ENCODE data around the gene ITIH5. TPM values are rescaled to one million over a fixed set of nuclear protein-coding genes. Genes with fewer than 3 reads are reported as not detected.

Gene ITIH5
- total RNA-seq, 3 donors from 2014 or later (not counting 1 experiment from before 2014, with no cell fraction given): not detected

- Histone ChIP-seq H3K4me1 (ENCODE audit: control insufficient read depth, insufficient read depth, low read length) (no peaks in the 10 kb centered on the region), H3K4me3 (ENCODE audit: low read length) (no peak overlapping the region), H3K27me3 (ENCODE audit: control insufficient read depth, insufficient read depth, low read length) (peaks cover 3% of the 10 kb centered on the region), H3K27ac (ENCODE audit: low read length) (no peak overlapping the region), H3K36me3 (ENCODE audit: control insufficient read depth, insufficient read depth, low read length) (no peaks in the 10 kb centered on the region), H3K9me3 (ENCODE audit: control insufficient read depth, insufficient read depth, low read length) (no peaks in the 10 kb centered on the region)
- 100% methylated on average over 1 of the region's 1 CpG for WGBS (ENCODE audit: insufficient coverage)
- Mint-ChIP-seq H3K36me3 (no peaks in the 10 kb centered on the region), H3K9me3 (no peaks in the 10 kb centered on the region), H3K4me3 (no peak overlapping the region), H3K27me3 (ENCODE audit: low read depth in 2 of 2) (peaks cover 31 to 38% of the 10 kb centered on the region in 2 donors), H3K4me1 (no peaks in the 10 kb centered on the region), H3K27ac (no peak overlapping the region)
- no peak for DNase-seq
- intact Hi-C loops (cut with micrococcal nuclease): no loop called here
- no peak for ATAC-seq
- TF ChIP-seq, protein P1, sequence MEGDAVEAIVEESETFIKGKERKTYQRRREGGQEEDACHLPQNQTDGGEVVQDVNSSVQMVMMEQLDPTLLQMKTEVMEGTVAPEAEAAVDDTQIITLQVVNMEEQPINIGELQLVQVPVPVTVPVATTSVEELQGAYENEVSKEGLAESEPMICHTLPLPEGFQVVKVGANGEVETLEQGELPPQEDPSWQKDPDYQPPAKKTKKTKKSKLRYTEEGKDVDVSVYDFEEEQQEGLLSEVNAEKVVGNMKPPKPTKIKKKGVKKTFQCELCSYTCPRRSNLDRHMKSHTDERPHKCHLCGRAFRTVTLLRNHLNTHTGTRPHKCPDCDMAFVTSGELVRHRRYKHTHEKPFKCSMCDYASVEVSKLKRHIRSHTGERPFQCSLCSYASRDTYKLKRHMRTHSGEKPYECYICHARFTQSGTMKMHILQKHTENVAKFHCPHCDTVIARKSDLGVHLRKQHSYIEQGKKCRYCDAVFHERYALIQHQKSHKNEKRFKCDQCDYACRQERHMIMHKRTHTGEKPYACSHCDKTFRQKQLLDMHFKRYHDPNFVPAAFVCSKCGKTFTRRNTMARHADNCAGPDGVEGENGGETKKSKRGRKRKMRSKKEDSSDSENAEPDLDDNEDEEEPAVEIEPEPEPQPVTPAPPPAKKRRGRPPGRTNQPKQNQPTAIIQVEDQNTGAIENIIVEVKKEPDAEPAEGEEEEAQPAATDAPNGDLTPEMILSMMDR (IDR thresholded peaks at IDR 0.05): no peak
Measured at GRCh38 chr10:7679256-7679655, 12.5 kb upstream of the ITIH5 start.

DNA sequence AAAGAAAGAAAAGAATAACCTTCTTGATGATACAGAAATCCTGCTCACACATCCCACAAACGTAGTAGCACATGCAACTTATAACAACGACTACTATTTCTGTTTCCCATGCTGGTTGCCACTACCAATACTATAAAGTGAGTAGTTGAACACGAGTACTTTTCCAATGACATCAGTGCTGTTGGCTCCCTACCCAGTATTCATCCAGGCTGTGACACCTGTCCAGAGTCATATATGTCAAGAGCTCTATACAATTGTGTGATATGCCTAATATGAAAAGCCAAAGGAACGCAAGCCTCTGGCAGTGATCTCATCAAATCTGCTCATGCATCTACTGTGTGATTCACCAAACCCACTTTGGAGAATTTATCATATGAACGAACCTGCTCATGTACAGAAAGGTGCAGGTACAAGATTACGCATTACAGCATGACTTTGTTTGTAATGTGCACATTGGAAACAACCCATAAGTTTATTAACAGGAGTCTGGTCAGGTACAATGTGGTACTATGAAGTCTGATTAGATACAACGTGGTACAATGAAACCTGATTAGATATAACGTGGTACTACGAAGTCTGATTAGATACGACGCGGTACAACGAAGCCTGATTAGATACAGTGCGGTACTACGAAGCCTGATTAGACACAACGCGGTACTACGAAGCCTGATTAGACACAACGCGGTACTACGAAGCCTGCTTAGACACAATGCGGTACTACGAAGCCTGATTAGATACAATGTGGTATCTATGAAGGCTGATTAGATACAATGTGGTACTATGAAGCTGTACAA lies 5.8 kb upstream of the ITIH5 start:
- TF ChIP-seq, protein P1 (IDR thresholded peaks at IDR 0.05): no peak
- no peaks in the 10 kb centered on the region for H3K9me3 Mint-ChIP-seq
- Histone ChIP-seq H3K27ac (ENCODE audit: low read length) (no peak overlapping the region), H3K27me3 (ENCODE audit: control insufficient read depth, insufficient read depth, low read length) (peaks cover 6% of the 10 kb centered on the region), H3K4me1 (ENCODE audit: control insufficient read depth, insufficient read depth, low read length) (no peaks in the 10 kb centered on the region), H3K4me3 (ENCODE audit: low read length) (no peak overlapping the region), H3K36me3 (ENCODE audit: control insufficient read depth, insufficient read depth, low read length) (no peaks in the 10 kb centered on the region), H3K9me3 (ENCODE audit: control insufficient read depth, insufficient read depth, low read length) (no peaks in the 10 kb centered on the region)
- DNase-seq (no peak), ATAC-seq (peak in 1 of 3 donors; percentile 30)
- H3K27me3 Mint-ChIP-seq (ENCODE audit: low read depth in 2 of 2): peaks cover 48 to 59% of the 10 kb centered on the region in 2 donors
- H3K36me3 Mint-ChIP-seq: no peaks in the 10 kb centered on the region
- intact Hi-C loops (cut with micrococcal nuclease): no loop called here
- H3K4me3 Mint-ChIP-seq: no peak overlapping the region
- H3K4me1 Mint-ChIP-seq: peaks cover 5% of the 10 kb centered on the region in 2 donors
- H3K27ac Mint-ChIP-seq: no peak overlapping the region
- 93% methylated on average over 23 of the region's 23 CpGs for WGBS (ENCODE audit: insufficient coverage)

DNA sequence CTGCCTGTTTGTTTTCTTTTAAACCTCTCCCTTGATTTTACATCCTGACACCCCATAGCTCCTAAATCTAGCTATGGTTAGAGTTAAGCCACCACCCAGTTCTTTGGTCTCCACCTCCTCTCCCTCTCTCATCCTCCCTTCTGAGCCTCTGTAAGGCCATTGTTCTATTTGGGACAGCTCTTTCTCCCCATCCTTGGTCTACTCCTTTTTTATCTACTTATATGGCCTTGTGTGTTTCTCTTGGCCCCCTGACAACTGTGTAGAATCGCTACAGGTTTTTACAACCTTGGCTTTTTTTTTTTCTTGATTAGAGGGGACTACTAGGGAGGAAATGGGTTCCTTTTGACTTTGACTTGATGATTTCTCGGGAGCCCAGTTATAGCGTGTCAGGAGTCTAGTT lies 3.4 kb upstream of the ITIH5 start:
- Mint-ChIP-seq H3K4me1 (peaks cover 12 to 13% of the 10 kb centered on the region in 2 donors), H3K4me3 (no peak overlapping the region), H3K27ac (no peak overlapping the region), H3K9me3 (no peaks in the 10 kb centered on the region), H3K36me3 (no peaks in the 10 kb centered on the region), H3K27me3 (ENCODE audit: low read depth in 2 of 2) (peaks cover 55 to 71% of the 10 kb centered on the region in 2 donors)
- ATAC-seq (no peak), DNase-seq (no peak)
- no peaks in the 10 kb centered on the region for H3K36me3 ChIP-seq (ENCODE audit: control insufficient read depth, insufficient read depth, low read length)
- H3K27ac ChIP-seq (ENCODE audit: low read length): no peak overlapping the region
- no peak overlapping the region for H3K4me3 ChIP-seq (ENCODE audit: low read length)
- no peaks in the 10 kb centered on the region for H3K9me3 ChIP-seq (ENCODE audit: control insufficient read depth, insufficient read depth, low read length)
- intact Hi-C loops (cut with micrococcal nuclease): no loop called here
- WGBS (ENCODE audit: insufficient coverage): 91% methylated on average over 1 of the region's 3 CpGs
- TF ChIP-seq, protein P1 (IDR thresholded peaks at IDR 0.05): no peak
- peaks cover 8% of the 10 kb centered on the region for H3K4me1 ChIP-seq (ENCODE audit: control insufficient read depth, insufficient read depth, low read length)
- H3K27me3 ChIP-seq (ENCODE audit: control insufficient read depth, insufficient read depth, low read length): peaks cover 16% of the 10 kb centered on the region
